Nephron progenitor cell (in vitro differentiated cells): ENCODE data around the gene ANKMY1.

ENCODE experiments used
- DNase-seq: peaks from one replicate; pipeline ENCODE4 v3.0.0; 2021
- H3K27ac Mint-ChIP-seq: 2 replicates; pipeline ENCODE4 v1.8.0; 2021; ENCODE audit warnings: mild to moderate bottlenecking, moderate library complexity, mixed read lengths
- H3K27me3 Mint-ChIP-seq: 2 replicates; pipeline ENCODE4 v1.8.0; 2021; ENCODE audit warnings: mild to moderate bottlenecking, low read depth, mixed read lengths; ENCODE audit not compliant: poor library complexity
- H3K36me3 Mint-ChIP-seq: 2 replicates; pipeline ENCODE4 v1.8.0; 2021; ENCODE audit warnings: low read depth, mixed read lengths
- H3K4me1 Mint-ChIP-seq: 2 replicates; pipeline ENCODE4 v1.8.0; 2021; ENCODE audit warnings: mixed read lengths
- H3K4me3 Mint-ChIP-seq: 2 replicates; pipeline ENCODE4 v1.8.0; 2021; ENCODE audit warnings: mild to moderate bottlenecking, moderate library complexity, mixed read lengths
- H3K9me3 Mint-ChIP-seq: 2 replicates; pipeline ENCODE4 v1.8.0; 2021; ENCODE audit warnings: mild to moderate bottlenecking, moderate library complexity, mixed read lengths
- TF ChIP-seq, protein P1 (sequence below): fragments of 200-600 bp; sonication (generic); IDR thresholded peaks from 2 replicates; pipeline ENCODE4 v1.5.0; 2021; ENCODE audit warnings: antibody characterized with exemption

Gene ANKMY1

GRCh38 chr2:240595381-240596079 is 37.7 kb upstream of the ANKMY1 start:
- H3K4me3 Mint-ChIP-seq, result no peak overlapping the region
- H3K27me3 Mint-ChIP-seq, result no peaks in the 10 kb centered on the region
- peaks cover 6% of the 10 kb centered on the region for H3K36me3 Mint-ChIP-seq
- peak; percentile 55 for DNase-seq
- no peaks in the 10 kb centered on the region for H3K4me1 Mint-ChIP-seq
- TF ChIP-seq, protein P1, sequence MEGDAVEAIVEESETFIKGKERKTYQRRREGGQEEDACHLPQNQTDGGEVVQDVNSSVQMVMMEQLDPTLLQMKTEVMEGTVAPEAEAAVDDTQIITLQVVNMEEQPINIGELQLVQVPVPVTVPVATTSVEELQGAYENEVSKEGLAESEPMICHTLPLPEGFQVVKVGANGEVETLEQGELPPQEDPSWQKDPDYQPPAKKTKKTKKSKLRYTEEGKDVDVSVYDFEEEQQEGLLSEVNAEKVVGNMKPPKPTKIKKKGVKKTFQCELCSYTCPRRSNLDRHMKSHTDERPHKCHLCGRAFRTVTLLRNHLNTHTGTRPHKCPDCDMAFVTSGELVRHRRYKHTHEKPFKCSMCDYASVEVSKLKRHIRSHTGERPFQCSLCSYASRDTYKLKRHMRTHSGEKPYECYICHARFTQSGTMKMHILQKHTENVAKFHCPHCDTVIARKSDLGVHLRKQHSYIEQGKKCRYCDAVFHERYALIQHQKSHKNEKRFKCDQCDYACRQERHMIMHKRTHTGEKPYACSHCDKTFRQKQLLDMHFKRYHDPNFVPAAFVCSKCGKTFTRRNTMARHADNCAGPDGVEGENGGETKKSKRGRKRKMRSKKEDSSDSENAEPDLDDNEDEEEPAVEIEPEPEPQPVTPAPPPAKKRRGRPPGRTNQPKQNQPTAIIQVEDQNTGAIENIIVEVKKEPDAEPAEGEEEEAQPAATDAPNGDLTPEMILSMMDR, result peak; percentile 44
- H3K9me3 Mint-ChIP-seq, result no peaks in the 10 kb centered on the region
- H3K27ac Mint-ChIP-seq, result no peak overlapping the region

DNA sequence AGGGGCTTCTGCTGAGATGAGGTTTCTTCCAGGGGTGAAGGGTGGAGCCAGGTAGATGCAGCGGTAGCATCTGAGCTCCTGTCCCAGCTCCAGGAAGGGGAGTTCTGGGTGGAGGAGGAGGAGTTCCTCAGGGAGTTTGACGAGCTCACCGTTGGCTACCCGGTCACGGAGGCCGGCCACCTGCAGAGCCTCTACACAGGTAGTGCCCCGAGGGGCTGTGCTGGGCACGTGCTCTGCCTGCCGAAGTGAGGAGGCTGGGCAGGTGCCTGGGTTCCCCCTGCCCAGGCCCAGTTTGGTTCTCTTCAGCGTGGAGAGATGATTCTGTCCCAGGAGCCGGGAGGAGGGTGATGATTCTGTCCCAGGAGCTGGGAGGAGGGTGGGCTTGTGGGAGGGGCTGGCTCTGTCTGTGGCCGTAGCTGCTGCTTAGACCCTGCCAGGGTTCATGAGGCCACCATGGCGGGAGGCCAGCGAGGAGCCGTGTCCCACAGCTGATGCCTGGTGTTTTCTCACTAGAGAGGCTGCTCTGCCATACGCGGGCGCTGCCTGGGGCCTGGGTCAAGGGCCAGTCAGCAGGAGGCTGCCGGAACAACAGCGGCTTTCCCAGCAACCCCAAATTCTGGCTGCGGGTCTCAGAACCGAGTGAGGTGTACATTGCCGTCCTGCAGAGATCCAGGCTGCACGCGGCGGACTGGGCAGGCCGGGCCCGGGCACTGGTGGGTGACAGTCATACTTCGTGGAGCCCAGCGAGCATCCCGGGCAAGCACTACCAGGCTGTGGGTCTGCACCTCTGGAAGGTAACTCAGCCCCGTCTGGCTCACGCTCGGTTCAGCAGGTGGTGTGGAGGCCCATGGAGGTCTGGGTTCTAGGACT is 37.0 kb upstream of the ANKMY1 start:
- no peaks in the 10 kb centered on the region for H3K9me3 Mint-ChIP-seq
- no peaks in the 10 kb centered on the region for H3K4me1 Mint-ChIP-seq
- no peak overlapping the region for H3K27ac Mint-ChIP-seq
- no peak for DNase-seq
- H3K27me3 Mint-ChIP-seq, result no peaks in the 10 kb centered on the region
- TF ChIP-seq, protein P1, result no peak
- H3K36me3 Mint-ChIP-seq, result peaks cover 1% of the 10 kb centered on the region
- no peak overlapping the region for H3K4me3 Mint-ChIP-seq

DNA sequence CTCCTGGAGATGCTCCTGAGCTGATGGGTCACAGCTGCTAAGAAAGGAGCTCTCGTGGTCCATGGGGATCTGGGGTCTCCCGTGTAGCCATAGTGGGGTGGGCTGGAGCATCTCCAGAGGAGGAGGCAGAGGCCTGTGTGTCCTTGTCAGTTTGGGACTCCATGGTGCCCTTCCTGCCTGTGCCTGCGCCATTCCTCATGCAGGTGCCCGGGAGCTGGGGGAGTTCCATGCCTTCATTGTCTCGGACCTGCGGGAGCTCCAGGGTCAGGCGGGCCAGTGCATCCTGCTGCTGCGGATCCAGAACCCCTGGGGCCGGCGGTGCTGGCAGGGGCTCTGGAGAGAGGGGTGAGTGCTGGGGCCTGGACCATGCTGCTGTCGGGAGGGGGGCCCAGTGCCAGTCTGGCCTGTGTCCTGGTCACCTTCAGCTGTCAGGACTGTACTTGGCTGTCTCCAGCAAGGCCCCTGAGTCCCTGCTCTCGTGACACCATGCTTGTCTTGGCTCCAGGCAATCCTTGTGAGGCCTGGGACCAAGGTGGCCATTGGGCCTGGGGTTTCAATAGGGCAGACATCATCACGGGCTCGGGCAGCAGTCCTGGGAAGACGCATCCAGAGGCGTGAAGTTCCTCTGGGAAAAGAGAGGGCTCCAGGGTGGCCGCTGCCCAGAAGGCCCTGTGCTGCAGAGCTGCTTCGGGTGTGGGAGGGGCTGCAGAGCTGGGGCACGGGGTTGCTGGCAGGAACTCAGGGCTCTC is 36.1 kb upstream of the ANKMY1 start:
- Mint-ChIP-seq H3K36me3 (peaks cover 3% of the 10 kb centered on the region), H3K9me3 (no peaks in the 10 kb centered on the region), H3K4me1 (peaks cover 2% of the 10 kb centered on the region), H3K27me3 (no peaks in the 10 kb centered on the region), H3K4me3 (no peak overlapping the region), H3K27ac (no peak overlapping the region)
- TF ChIP-seq, protein P1, result no peak
- DNase-seq, result no peak

DNA sequence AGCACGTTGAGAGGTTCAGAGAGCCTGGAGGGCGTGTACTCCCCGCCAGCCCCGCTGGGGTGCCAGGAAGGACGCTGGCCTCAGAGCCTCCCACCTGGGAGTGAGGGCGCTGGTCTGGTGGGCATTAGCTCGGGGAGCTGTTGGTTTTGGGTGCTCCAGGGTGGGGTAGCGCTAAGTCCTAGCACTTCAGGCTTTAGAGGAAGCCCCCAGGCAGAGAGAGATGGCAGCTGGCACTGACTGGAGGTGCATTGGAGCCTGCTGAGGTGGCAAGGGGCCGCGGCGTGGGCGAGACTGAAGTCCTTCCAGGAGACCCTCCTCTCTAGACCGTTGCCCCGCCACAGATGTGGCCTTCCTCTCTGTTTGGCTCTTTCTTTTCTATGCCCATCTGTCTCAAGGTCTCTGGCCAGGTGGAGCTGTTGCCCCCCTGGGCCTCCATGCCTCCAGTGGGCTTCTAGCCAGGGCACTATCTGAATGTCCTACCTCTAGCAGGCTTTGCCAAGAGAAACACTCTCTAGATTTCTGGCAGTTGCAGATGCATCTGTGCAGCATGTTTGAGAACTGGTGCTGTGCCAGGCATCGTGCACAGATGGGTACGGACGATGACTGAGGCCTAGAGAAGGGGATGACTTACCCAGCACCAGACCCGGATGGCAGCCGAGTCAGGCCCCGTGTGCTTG is 35.4 kb upstream of the ANKMY1 start:
- H3K27me3 Mint-ChIP-seq, result no peaks in the 10 kb centered on the region
- DNase-seq, result no peak
- H3K27ac Mint-ChIP-seq, result no peak overlapping the region
- peaks cover 4% of the 10 kb centered on the region for H3K36me3 Mint-ChIP-seq
- peaks cover 9% of the 10 kb centered on the region for H3K4me1 Mint-ChIP-seq
- H3K9me3 Mint-ChIP-seq, result no peaks in the 10 kb centered on the region
- H3K4me3 Mint-ChIP-seq, result no peak overlapping the region
- TF ChIP-seq, protein P1, result no peak

GRCh38 chr2:240591784-240592183 is 34.0 kb upstream of the ANKMY1 start:
- Mint-ChIP-seq H3K4me3 (no peak overlapping the region), H3K27ac (no peak overlapping the region), H3K27me3 (peaks cover 3% of the 10 kb centered on the region), H3K9me3 (no peaks in the 10 kb centered on the region), H3K4me1 (peaks cover 19% of the 10 kb centered on the region), H3K36me3 (peaks cover 4% of the 10 kb centered on the region)
- no peak for DNase-seq
- TF ChIP-seq, protein P1, result no peak
